Activated B cell treated with CpG ODN at 0.5 μM for 24 hours (primary cell): Measurements from ENCODE around the gene ZNF532. TPM values are rescaled to one million over a fixed set of nuclear protein-coding genes. Genes with fewer than 3 reads are reported as not detected.
A peak's percentile ranks its signal among the peaks of the same experiment; 100 is the strongest.

Experiments
- ATAC-seq: fragments of 200-7000 bp; cut with Tn5 transposase; one replicate; pipeline ENCODE4 v1.10.0; 2021; ENCODE audit warnings: low read depth, mild to moderate bottlenecking, moderate library complexity
- CTCF ChIA-PET: fragments of 350-600 bp; sonication (Branson Sonifier 250); formaldehyde crosslinking; loops from one replicate; lab custom pipeline; 2021; ENCODE audit warnings: antibody characterized with exemption; lab: Charles Lee
- POLR2A ChIA-PET: fragments of 350-600 bp; sonication (Branson Sonifier 250); formaldehyde crosslinking; loops from one replicate; lab custom pipeline; 2021; ENCODE audit warnings: antibody characterized with exemption; lab: Charles Lee
- DNase-seq: peaks from one replicate; pipeline ENCODE4 v3.0.0; 2022
- H3K27ac Mint-ChIP-seq: one replicate; pipeline ENCODE4 v1.8.0; 2020; ENCODE audit warnings: mixed read lengths
- H3K27me3 Mint-ChIP-seq: one replicate; pipeline ENCODE4 v1.8.0; 2021; ENCODE audit warnings: mixed read lengths
- H3K36me3 Mint-ChIP-seq: one replicate; pipeline ENCODE4 v1.8.0; 2021; ENCODE audit warnings: low read depth, mixed read lengths
- H3K4me1 Mint-ChIP-seq: one replicate; pipeline ENCODE4 v1.8.0; 2021; ENCODE audit warnings: mixed read lengths
- H3K4me3 Mint-ChIP-seq: one replicate; pipeline ENCODE4 v1.8.0; 2020; ENCODE audit warnings: mild to moderate bottlenecking, mixed read lengths
- H3K9me3 Mint-ChIP-seq: one replicate; pipeline ENCODE4 v1.8.0; 2020; ENCODE audit warnings: mixed read lengths
- intact Hi-C: fragments of 100-400 bp; cut with micrococcal nuclease; formaldehyde crosslinking; loops from one replicate; pipeline ENCODE4 v1.15.1; 2024
- total RNA-seq: library from RNA; stranded (reverse); gene quantifications from 2 replicates; pipeline ENCODE4 v1.2.3, GENCODE V29; 2022
- TF ChIP-seq, protein P1 (sequence below): fragments of 200-600 bp; IDR thresholded peaks from one replicate; pipeline ENCODE4 v1.8.0; 2022; ENCODE audit warnings: antibody characterized with exemption, mild to moderate bottlenecking

ZNF532 gene
- total RNA-seq, 1 donor from 2014 or later: 106 TPM

DNA sequence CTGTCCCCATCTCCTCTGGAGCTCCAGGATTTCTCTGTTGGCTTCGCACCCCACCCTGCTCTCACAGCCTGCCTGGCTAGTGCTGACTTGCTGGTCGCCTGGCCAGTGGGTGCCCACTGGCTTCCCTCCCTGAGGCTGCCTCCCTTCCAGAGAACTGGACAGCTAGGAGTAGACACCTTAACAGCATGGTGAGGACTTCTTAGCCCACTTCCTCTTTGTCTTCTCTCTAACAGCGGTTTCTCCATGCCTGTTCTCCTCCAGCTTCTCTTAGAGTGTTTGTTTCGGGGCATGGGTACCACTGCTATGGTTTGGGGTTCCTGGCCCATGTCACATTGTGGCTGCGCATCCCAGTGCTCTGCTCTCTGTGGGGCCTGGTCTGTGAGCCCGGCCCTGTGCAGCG is 37.1 kb downstream of the ZNF532 start:
- TF ChIP-seq, protein P1, sequence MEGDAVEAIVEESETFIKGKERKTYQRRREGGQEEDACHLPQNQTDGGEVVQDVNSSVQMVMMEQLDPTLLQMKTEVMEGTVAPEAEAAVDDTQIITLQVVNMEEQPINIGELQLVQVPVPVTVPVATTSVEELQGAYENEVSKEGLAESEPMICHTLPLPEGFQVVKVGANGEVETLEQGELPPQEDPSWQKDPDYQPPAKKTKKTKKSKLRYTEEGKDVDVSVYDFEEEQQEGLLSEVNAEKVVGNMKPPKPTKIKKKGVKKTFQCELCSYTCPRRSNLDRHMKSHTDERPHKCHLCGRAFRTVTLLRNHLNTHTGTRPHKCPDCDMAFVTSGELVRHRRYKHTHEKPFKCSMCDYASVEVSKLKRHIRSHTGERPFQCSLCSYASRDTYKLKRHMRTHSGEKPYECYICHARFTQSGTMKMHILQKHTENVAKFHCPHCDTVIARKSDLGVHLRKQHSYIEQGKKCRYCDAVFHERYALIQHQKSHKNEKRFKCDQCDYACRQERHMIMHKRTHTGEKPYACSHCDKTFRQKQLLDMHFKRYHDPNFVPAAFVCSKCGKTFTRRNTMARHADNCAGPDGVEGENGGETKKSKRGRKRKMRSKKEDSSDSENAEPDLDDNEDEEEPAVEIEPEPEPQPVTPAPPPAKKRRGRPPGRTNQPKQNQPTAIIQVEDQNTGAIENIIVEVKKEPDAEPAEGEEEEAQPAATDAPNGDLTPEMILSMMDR: no peak
- CTCF ChIA-PET: no interaction called here
- no peak for DNase-seq

GRCh38 chr18:58902961-58903360 is 38.3 kb downstream of the ZNF532 start:
- Mint-ChIP-seq H3K4me1 (peaks cover 71% of the 10 kb centered on the region), H3K9me3 (no peaks in the 10 kb centered on the region), H3K27me3 (no peaks in the 10 kb centered on the region), H3K27ac (no peak overlapping the region), H3K4me3 (no peak overlapping the region), H3K36me3 (peaks cover 58% of the 10 kb centered on the region)
- CTCF ChIA-PET: no interaction called here
- POLR2A ChIA-PET: interaction anchor here (0.7 kb wide), 3 partner anchors 9 to 41 kb away, joined by 3 to 5 read pairs (median 5); no protein-coding TSS in a partner anchor
- no peak for DNase-seq
- TF ChIP-seq, protein P1: no peak
- ATAC-seq: no peak
- intact Hi-C loops: no loop called here

More for the DNA sequence above, 37.1 kb downstream of the ZNF532 start:
- H3K36me3 Mint-ChIP-seq: peaks cover 53% of the 10 kb centered on the region
- ATAC-seq: no peak
- H3K27ac Mint-ChIP-seq: peak overlapping the region; percentile 46
- H3K27me3 Mint-ChIP-seq: no peaks in the 10 kb centered on the region
- POLR2A ChIA-PET: interaction anchor here (1.1 kb wide), 1 partner anchor 29 kb away, joined by 4 read pairs; no protein-coding TSS in a partner anchor
- intact Hi-C loops: no loop called here
- no peaks in the 10 kb centered on the region for H3K9me3 Mint-ChIP-seq
- no peak overlapping the region for H3K4me3 Mint-ChIP-seq
- H3K4me1 Mint-ChIP-seq: peaks cover 69% of the 10 kb centered on the region

DNA sequence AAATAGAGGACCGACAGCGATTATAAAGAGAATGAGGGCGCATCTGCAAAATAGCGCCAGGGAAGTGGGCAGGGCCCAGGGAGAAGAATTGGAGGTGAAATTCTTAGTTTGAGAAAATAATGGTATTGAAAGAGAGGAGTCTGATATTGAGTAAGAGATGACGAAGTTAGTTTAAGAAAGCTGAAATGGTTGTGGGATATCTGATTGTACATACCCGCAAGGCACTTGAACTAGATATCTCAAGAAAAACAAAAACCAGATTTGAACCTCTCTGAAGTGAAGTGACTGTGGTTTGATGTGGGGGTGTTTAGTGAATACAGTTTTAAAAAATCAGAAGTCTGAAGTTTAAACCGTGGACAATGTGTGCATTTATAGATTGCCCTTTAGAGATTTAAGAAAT is 38.9 kb downstream of the ZNF532 start:
- Mint-ChIP-seq H3K27me3 (no peaks in the 10 kb centered on the region), H3K4me3 (no peak overlapping the region), H3K27ac (no peak overlapping the region), H3K9me3 (no peaks in the 10 kb centered on the region), H3K36me3 (peaks cover 61% of the 10 kb centered on the region), H3K4me1 (peaks cover 70% of the 10 kb centered on the region)
- TF ChIP-seq, protein P1: no peak
- ATAC-seq (no peak), DNase-seq (no peak)
- ChIA-PET POLR2A (interaction anchor here (0.7 kb wide), 1 partner anchor 18 kb away, joined by 3 read pairs; no protein-coding TSS in a partner anchor), CTCF (no interaction called here)
- intact Hi-C loops: no loop called here

DNA sequence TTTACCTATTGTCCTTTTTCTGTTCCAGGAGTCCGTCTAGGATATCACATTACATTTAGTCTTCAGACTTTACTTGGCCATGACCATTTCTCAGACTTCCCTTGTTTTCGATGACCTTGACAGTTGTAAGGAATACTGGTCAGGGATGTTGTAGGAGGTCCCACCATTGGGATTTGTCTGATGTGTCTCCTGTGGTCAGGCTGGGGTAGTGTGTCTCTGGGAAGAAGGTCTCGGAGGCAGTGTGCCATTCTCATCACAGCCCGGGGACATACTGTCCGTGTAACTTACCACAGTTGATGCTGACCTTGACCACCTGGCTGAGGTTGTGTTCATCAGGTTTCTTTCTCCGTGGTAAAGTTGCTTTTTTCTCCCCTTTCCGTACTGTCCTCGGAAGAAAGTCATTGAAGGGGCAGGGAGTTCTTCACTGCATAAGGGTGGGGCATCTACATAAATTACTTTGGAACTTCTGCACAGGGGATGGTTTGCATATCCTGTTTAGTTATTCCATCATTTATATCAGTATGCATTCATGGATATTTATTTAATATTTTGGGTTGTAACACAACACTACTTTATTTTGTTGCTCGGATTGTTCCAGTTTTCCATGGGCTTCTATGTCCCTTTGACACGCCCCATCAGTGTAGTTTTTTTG is 41.2 kb downstream of the ZNF532 start:
- H3K36me3 Mint-ChIP-seq: peaks cover 54% of the 10 kb centered on the region
- TF ChIP-seq, protein P1: no peak
- H3K9me3 Mint-ChIP-seq: no peaks in the 10 kb centered on the region
- H3K4me3 Mint-ChIP-seq: no peak overlapping the region
- intact Hi-C loops: no loop called here
- H3K27me3 Mint-ChIP-seq: no peaks in the 10 kb centered on the region
- ChIA-PET POLR2A (interaction anchor here (1.7 kb wide), 1 partner anchor 10 kb away, joined by 7 read pairs; no protein-coding TSS in a partner anchor), CTCF (no interaction called here)
- peaks cover 62% of the 10 kb centered on the region for H3K4me1 Mint-ChIP-seq
- ATAC-seq (no peak), DNase-seq (no peak)
- H3K27ac Mint-ChIP-seq: no peak overlapping the region

GRCh38 chr18:58908006-58908405 is 43.3 kb downstream of the ZNF532 start:
- POLR2A ChIA-PET: interaction anchor here (0.7 kb wide), 1 partner anchor 300 kb away, joined by 3 read pairs; no protein-coding TSS in a partner anchor
- H3K27ac Mint-ChIP-seq: no peak overlapping the region
- TF ChIP-seq, protein P1: no peak
- no peaks in the 10 kb centered on the region for H3K27me3 Mint-ChIP-seq
- H3K36me3 Mint-ChIP-seq: peaks cover 46% of the 10 kb centered on the region
- DNase-seq (no peak), ATAC-seq (no peak)
- intact Hi-C loops: no loop called here
- peaks cover 69% of the 10 kb centered on the region for H3K4me1 Mint-ChIP-seq
- H3K4me3 Mint-ChIP-seq: no peak overlapping the region
- H3K9me3 Mint-ChIP-seq: no peaks in the 10 kb centered on the region
- CTCF ChIA-PET: no interaction called here
